GM12864 (cell line): ENCODE data around the gene PLD5.

Experiments used
- DNase-seq: peaks from one replicate; pipeline ENCODE4 v3.0.0-alpha.2; 2011; ENCODE audit warnings: low read depth
- H3K4me3 ChIP-seq: 2 replicates; pipeline ENCODE4 v1.5.1; 2011; ENCODE audit warnings: mild to moderate bottlenecking, low read depth, low read length, control low read depth
- TF ChIP-seq, protein P1 (sequence below): IDR thresholded peaks from 2 replicates; pipeline ENCODE4 v1.5.1; 2011; ENCODE audit warnings: low read depth, mild to moderate bottlenecking, moderate library complexity, low read length, control low read depth, inconsistent platforms; ENCODE audit errors: missing control alignments

The PLD5 gene

DNA sequence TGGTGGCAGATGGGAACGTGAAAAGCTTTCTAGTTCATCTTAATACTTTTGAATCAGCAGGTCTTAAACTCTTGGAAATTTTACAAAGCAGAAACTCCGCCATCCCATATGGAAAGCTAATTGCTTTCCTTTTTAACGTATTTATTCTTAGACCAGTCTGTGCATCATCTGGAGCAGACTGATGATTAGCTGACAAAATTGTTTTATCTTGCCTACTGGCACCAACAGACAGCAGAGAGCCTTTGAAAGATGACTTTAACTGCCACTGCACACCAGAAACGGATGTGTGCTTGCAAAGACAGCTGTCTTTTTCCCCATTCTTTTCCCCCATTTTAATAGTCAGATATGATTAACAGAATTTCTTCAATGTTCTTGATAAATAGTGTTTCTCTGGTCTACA is 97.0 kb downstream of the PLD5 start:
- no peak overlapping the region for H3K4me3 ChIP-seq
- no peak for DNase-seq
- TF ChIP-seq, protein P1, sequence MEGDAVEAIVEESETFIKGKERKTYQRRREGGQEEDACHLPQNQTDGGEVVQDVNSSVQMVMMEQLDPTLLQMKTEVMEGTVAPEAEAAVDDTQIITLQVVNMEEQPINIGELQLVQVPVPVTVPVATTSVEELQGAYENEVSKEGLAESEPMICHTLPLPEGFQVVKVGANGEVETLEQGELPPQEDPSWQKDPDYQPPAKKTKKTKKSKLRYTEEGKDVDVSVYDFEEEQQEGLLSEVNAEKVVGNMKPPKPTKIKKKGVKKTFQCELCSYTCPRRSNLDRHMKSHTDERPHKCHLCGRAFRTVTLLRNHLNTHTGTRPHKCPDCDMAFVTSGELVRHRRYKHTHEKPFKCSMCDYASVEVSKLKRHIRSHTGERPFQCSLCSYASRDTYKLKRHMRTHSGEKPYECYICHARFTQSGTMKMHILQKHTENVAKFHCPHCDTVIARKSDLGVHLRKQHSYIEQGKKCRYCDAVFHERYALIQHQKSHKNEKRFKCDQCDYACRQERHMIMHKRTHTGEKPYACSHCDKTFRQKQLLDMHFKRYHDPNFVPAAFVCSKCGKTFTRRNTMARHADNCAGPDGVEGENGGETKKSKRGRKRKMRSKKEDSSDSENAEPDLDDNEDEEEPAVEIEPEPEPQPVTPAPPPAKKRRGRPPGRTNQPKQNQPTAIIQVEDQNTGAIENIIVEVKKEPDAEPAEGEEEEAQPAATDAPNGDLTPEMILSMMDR = no peak

DNA sequence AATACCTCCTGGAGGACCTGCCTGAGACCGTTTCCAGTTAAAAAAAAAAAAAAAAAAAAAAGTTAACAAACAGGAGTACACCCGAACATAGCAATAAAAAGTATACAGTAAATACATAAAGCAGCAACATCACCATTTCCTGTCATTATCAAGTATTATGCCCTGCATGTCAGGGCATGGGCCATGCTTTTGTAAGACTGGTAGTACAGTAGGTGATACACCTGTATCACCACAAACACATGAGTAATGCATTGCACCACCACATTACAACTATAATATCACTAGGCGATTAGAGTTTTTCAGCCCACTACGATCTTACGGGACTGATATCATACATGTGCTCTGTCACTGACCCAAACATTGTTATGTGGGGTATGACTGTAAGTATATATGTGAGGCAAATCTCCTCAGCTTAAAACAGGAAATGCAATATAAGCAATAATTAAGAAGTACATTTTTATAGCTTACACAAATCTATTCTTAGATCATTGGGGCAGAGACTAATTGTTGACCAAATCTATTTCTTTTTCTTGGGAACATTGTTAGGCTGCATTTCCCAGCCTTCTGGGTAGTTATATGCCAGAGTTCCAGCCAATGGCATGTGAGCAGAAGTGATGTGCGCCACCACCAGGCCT is 98.1 kb downstream of the PLD5 start:
- TF ChIP-seq, protein P1 = no peak
- no peak for DNase-seq
- no peak overlapping the region for H3K4me3 ChIP-seq

DNA sequence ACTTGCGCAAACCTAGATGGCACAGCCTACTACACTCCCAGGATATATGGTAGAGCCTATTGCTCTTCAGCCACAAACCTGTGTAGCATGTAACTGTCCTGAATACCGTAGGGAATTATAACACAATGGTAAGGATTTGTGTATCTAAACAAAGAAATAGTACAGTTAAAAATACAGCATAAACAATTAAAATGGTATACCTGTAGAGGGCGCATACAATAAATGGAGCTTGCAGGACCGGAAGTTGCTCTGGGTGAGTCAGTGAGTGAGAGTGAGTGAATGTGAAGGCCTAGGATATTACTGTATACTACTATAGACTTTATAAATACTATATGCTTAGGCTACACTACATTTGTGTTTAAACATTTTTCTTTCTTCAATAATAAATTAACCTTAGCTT is 99.3 kb downstream of the PLD5 start:
- TF ChIP-seq, protein P1 = peak; percentile 26
- no peak overlapping the region for H3K4me3 ChIP-seq
- DNase-seq = no peak

DNA sequence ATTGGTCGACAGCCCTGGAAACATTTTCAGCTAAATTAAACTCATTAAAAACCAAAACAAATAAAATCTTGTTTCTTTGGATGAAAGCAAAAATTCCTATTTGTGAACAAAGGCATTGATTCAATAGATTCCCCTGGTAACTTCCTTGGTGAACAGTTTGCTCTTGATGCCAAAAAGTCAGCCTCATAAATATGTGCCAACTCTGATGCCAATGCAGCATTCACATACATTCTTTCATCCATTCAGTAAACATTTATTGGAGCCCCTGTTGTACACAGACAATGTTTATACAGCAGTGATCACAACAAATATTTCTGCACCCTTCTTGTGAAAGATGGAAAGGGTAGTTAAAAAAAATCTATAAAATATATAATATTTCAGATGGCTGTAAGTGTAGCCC is 107.8 kb downstream of the PLD5 start:
- TF ChIP-seq, protein P1 = no peak
- DNase-seq = no peak
- no peak overlapping the region for H3K4me3 ChIP-seq

- no peak overlapping the region for H3K4me3 ChIP-seq
- TF ChIP-seq, protein P1 = no peak
- DNase-seq = no peak
Measured at GRCh38 chr1:242412921-242413320, 111.6 kb downstream of the PLD5 start.

GRCh38 chr1:242411901-242412300 is 112.6 kb downstream of the PLD5 start:
- DNase-seq = no peak
- no peak overlapping the region for H3K4me3 ChIP-seq
- TF ChIP-seq, protein P1 = no peak

DNA sequence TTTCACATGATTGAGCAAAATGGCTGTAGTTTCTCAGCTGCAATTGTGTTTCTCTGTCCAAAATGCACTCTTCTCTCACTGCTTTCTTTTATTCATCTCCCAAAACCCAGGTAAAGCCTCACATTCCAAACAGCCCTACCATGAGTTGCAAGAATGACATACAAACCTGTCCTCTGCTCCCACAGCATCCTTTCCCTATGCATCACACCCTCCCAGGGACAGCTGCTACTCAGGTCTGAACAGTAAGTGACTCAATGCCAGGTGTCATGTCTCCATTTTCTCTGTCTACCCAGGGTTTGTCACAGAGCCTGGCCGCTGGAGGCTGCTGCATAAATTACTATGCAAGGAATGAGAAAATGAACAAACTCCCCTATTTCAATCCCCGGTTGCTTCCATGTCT is 118.5 kb downstream of the PLD5 start:
- no peak for DNase-seq
- TF ChIP-seq, protein P1 = no peak
- no peak overlapping the region for H3K4me3 ChIP-seq
